Measurements from ENCODE around the gene CENPT. TPM values are rescaled to one million over a fixed set of nuclear protein-coding genes. Genes with fewer than 3 reads are reported as not detected.
"Not testable (repeated sequence)": the region's sequence is repeated elsewhere in the genome, so short reads cannot be mapped to it uniquely, and the experiment has no call there.

The CENPT gene
- total RNA-seq, 1 experiment from 2014 or later = 42.8 TPM

GRCh38 chr16:67848118-67848517, 625 bp upstream of the CENPT start:
- no peak for DNase-seq (ENCODE audit: low spot score)

- DNase-seq (ENCODE audit: low spot score) = peak; percentile 95
These were observed 1.0 kb downstream of the CENPT start, which contains the start of gene NUTF2 for GRCh38 chr16:67846320-67847063. NUTF2 (plus strand) TSS chr16:67846933; CDS start chr16:67865131, 18,198 bp downstream.

GRCh38 chr16:67846063-67846319, 1.5 kb downstream of the CENPT start:
- DNase-seq (ENCODE audit: low spot score) = no peak

GRCh38 chr16:67845291-67846062, 2.0 kb downstream of the CENPT start:
- peak; percentile 38 for DNase-seq (ENCODE audit: low spot score)

GRCh38 chr16:67844497-67844896, 3.0 kb downstream of the CENPT start:
- no peak for DNase-seq (ENCODE audit: low spot score)

GRCh38 chr16:67843343-67843765, 4.1 kb downstream of the CENPT start:
- DNase-seq (ENCODE audit: low spot score) = no peak

- DNase-seq (ENCODE audit: low spot score) = peak; percentile 65
These were observed 4.8 kb downstream of the CENPT start for GRCh38 chr16:67842509-67843342.

GRCh38 chr16:67841816-67842508, 5.5 kb downstream of the CENPT start, which contains the start of gene THAP11:
THAP11 (plus strand) TSS chr16:67842320; CDS start chr16:67842555, 235 bp downstream.
- DNase-seq (ENCODE audit: low spot score) = peak; percentile 99

GRCh38 chr16:67841198-67841815, 6.2 kb downstream of the CENPT start:
- DNase-seq (ENCODE audit: low spot score) = no peak

GRCh38 chr16:67837811-67838210, 9.7 kb downstream of the CENPT start:
- no peak for DNase-seq (ENCODE audit: low spot score)

GRCh38 chr16:67837190-67837589, 10.3 kb downstream of the CENPT start:
- DNase-seq (ENCODE audit: low spot score) = not testable (repeated sequence)

GRCh38 chr16:67834242-67834614, 13.3 kb downstream of the CENPT start:
- no peak for DNase-seq (ENCODE audit: low spot score)

GRCh38 chr16:67833415-67834241, 13.9 kb downstream of the CENPT start:
- DNase-seq (ENCODE audit: low spot score) = peak; percentile 89

- no peak for DNase-seq (ENCODE audit: low spot score)
These were observed 14.5 kb downstream of the CENPT start for GRCh38 chr16:67833030-67833414.

- no peak for DNase-seq (ENCODE audit: low spot score)
These were observed 18.8 kb downstream of the CENPT start for GRCh38 chr16:67828651-67829050.

GRCh38 chr16:67825906-67826305, 21.6 kb downstream of the CENPT start:
- no peak for DNase-seq (ENCODE audit: low spot score)

- no peak for DNase-seq (ENCODE audit: low spot score)
These were observed 22.4 kb downstream of the CENPT start for GRCh38 chr16:67825119-67825518.

- DNase-seq (ENCODE audit: low spot score) = no peak
These were observed 25.0 kb downstream of the CENPT start for GRCh38 chr16:67822511-67822910.

- DNase-seq (ENCODE audit: low spot score) = peak; percentile 42
These were observed 26.8 kb downstream of the CENPT start for GRCh38 chr16:67820608-67821259.

- DNase-seq (ENCODE audit: low spot score) = peak; percentile 35
These were observed 32.9 kb downstream of the CENPT start for GRCh38 chr16:67814567-67814966.

Data from HT-29 (cell line).